Tibial artery (tissue), 4 donors: Measurements from ENCODE around the gene PTMA.
A peak's percentile ranks its signal among the peaks of the same experiment; 100 is the strongest.

Experiments
- DNase-seq, 2 donors: peaks; one replicate each; pipeline ENCODE4 v3.0.0-alpha.2; 2019
- H3K27ac ChIP-seq, 2 donors: fragments of 200-600 bp; sonication (generic) in 1 of 2; 1 replicate in 1 of 2; 2 replicates in 1 of 2; pipeline ENCODE4 v1.5.1; 2018 to 2019; ENCODE audit warnings: mild to moderate bottlenecking in 1 of 2
- H3K27me3 ChIP-seq, 2 donors: fragments of 200-600 bp; sonication (generic) in 1 of 2; one replicate each; pipeline versions ENCODE4 v1.5.1 to v1.6.0; 2016 to 2019
- H3K36me3 ChIP-seq, 3 donors: fragments of 200-600 bp; sonication (generic) in 2 of 3; one replicate each; pipeline ENCODE4 v1.5.1; 2016 to 2019; ENCODE audit warnings: mild to moderate bottlenecking in 2 of 3
- H3K4me1 ChIP-seq, 4 donors: fragments of 200-600 bp; sonication (generic) in 2 of 4; 1 replicate in 3 of 4; 2 replicates in 1 of 4; pipeline ENCODE4 v1.5.1; 2016 to 2019
- H3K4me3 ChIP-seq, 2 donors: fragments of 200-600 bp; sonication (generic) in 1 of 2; 1 replicate in 1 of 2; 2 replicates in 1 of 2; pipeline ENCODE4 v1.5.1; 2018 to 2019; ENCODE audit warnings: mild to moderate bottlenecking in 2 of 2
- H3K9me3 ChIP-seq, 3 donors: fragments of 200-600 bp; sonication (generic) in 1 of 3; one replicate each; pipeline ENCODE4 v1.5.1; 2016 to 2019
- CTCF ChIP-seq, 2 experiments: fragments of 200-600 bp in 1 of 2; fragments of 450-650 bp in 1 of 2; IDR thresholded peaks; one replicate each; pipeline ENCODE4 v1.5.1; 2017 to 2019; ENCODE audit warnings: antibody characterized with exemption in 2 of 2, mild to moderate bottlenecking in 1 of 2, moderate library complexity in 1 of 2
- intact Hi-C: fragments of 100-400 bp; cut with DNase I; formaldehyde crosslinking; loops from one replicate; pipeline ENCODE4 v1.15.0; 2023; ENCODE audit warnings: low total_unique reads

The PTMA gene

GRCh38 chr2:231672617-231673347, 35.5 kb upstream of the PTMA start:
- DNase-seq: no peak
- Histone ChIP-seq H3K36me3 (no peaks in the 10 kb centered on the region), H3K4me1 (peaks cover 0 to 53% (median 35%) of the 10 kb centered on the region in 4 donors), H3K27ac (peak overlapping the region; percentile 74 to 95), H3K4me3 (no peak overlapping the region), H3K27me3 (no peaks in the 10 kb centered on the region), H3K9me3 (no peaks in the 10 kb centered on the region)
- no peak for TF ChIP-seq CTCF (IDR thresholded peaks at IDR 0.05)
- intact Hi-C loops: no loop called here

DNA sequence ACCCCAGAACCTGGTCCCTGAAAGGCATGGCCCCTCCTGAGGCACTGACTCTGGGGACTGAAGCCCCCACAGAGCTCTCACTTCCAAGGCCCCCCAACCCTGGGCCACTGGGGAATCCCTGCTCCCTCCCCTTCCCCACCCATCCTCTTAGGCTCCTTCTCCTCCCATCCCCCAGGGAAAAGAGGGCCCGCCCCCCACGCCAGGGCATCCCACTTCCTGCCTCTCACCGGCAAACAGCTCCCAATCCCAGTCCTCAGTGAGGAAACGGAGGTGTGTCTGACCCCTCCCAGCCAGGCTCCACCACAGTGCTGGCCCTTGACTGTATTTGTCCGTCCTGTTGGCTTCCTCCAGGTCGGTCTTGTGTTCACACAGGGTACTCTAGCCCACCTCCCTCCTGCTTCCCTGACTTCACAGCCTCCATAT, 35.0 kb upstream of the PTMA start:
- no peak for TF ChIP-seq CTCF (IDR thresholded peaks at IDR 0.05)
- no peaks in the 10 kb centered on the region for H3K27me3 ChIP-seq
- intact Hi-C loops: no loop called here
- DNase-seq: no peak
- H3K36me3 ChIP-seq: no peaks in the 10 kb centered on the region
- H3K4me1 ChIP-seq: peaks cover 0 to 49% (median 36%) of the 10 kb centered on the region in 4 donors
- H3K27ac ChIP-seq: peak overlapping the region; percentile 74 to 95
- no peaks in the 10 kb centered on the region for H3K9me3 ChIP-seq
- H3K4me3 ChIP-seq: no peak overlapping the region

DNA sequence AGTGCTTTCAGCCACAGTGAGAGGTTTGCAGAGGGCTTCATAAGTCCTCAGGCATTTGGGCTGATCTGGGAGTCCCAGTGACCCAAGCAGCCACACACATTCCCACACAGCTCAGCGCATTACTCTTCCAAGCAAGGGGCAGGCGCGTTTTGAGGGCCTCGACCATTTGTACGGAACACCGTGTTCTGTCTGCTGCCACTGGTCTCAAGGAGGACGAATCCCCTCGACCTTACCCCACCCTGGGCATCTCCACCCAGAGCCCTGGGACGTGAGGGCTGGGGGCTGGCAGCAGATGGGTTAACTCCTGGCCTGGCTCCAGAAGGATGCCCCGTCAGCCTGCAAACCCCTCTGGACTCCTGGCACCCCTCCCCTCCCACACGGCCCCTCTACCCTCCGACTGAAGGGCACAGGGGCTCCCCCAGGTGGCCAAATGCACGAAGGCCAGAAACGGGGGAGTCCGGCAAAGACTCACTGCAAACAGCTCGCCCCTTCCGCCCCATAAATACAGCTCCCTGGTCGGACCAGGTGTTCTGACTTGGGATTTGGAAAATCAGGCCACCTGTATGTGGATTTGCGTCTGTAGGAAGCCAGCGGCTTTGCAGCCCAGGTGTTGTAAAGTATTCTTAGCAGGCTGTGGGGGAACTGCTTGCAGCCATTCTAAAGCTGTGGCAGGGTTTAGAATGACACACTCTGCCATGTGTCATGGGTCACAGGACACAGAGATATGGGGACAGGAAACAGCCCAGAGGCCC, 33.6 kb upstream of the PTMA start:
- DNase-seq: peak; percentile 57 to 86
- peaks cover 0 to 49% (median 36%) of the 10 kb centered on the region in 4 donors for H3K4me1 ChIP-seq
- H3K36me3 ChIP-seq: no peaks in the 10 kb centered on the region
- no peaks in the 10 kb centered on the region for H3K9me3 ChIP-seq
- H3K27ac ChIP-seq: peak overlapping the region; percentile 74 to 95
- H3K4me3 ChIP-seq: no peak overlapping the region
- no peaks in the 10 kb centered on the region for H3K27me3 ChIP-seq
- intact Hi-C loops: no loop called here
- TF ChIP-seq CTCF (IDR thresholded peaks at IDR 0.05): peak; percentile 87 to 89

DNA sequence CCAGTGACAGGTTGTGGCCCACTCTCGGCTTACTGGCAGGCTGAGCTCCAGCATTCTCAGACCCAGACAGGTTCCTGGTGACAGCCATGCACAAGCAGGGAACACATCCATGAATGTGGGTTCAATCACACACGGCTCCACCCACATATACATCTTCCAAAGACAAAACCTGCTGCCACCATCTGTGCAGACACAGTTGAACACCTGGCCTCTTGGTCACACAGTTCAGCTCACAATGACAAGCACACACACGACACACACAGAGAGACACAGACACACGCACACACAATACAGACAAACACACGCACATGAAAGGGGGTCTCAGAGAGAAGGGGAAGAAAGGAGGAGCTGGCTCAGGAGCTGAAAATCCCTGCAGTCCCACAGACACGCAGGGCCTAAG, 32.1 kb upstream of the PTMA start:
- Histone ChIP-seq H3K27me3 (no peaks in the 10 kb centered on the region), H3K27ac (no peak overlapping the region)
- intact Hi-C loops: loop anchor here (1.0 to 2.0 kb wide), 2 partner anchors 28 to 39 kb away; no protein-coding TSS in a partner anchor

DNA sequence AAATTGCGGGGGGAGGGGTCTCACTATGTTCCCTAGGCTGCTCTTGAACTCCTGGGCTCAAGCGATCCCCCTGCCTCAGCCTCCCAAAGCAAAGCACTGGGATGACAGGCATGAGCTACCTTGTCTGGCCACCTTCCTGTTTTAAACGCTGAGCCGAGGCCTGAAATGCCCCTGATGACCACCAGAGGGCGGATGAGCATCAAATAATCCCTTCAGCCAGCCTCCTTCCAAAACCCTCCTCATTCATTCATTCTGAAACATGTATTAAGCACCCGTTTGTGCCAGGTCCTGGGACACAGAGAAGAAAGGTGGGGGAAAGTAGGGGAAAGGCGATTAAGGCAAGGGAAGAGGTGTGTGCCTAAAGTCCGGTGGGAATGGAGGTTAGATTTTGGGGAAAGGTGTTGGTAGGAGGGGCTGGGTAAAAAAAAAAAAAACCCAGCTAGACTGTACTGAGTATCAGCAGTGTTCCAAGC, 30.7 kb upstream of the PTMA start:
- no peak overlapping the region for H3K27ac ChIP-seq
- H3K9me3 ChIP-seq: no peaks in the 10 kb centered on the region
- no peak overlapping the region for H3K4me3 ChIP-seq
- H3K27me3 ChIP-seq: no peaks in the 10 kb centered on the region
- no peaks in the 10 kb centered on the region for H3K36me3 ChIP-seq
- H3K4me1 ChIP-seq: peaks cover 0 to 40% (median 33%) of the 10 kb centered on the region in 4 donors
- peak; percentile 84 to 99 for TF ChIP-seq CTCF (IDR thresholded peaks at IDR 0.05)
- intact Hi-C loops: loop anchor here (2.0 kb wide), 1 partner anchor 37 kb away; no protein-coding TSS in a partner anchor
- peak; percentile 88 to 92 for DNase-seq

More for the DNA sequence above, 32.1 kb upstream of the PTMA start:
- Histone ChIP-seq H3K4me1 (peaks cover 0 to 48% (median 37%) of the 10 kb centered on the region in 4 donors), H3K4me3 (no peak overlapping the region), H3K9me3 (no peaks in the 10 kb centered on the region), H3K36me3 (no peaks in the 10 kb centered on the region)
- TF ChIP-seq CTCF (IDR thresholded peaks at IDR 0.05): no peak
- no peak for DNase-seq
